Suprapubic skin (tissue), 4 donors: ENCODE data around the gene KRT4. TPM values are rescaled to one million over a fixed set of nuclear protein-coding genes. Genes with fewer than 3 reads are reported as not detected.
"Not testable (repeated sequence)": the region's sequence is repeated elsewhere in the genome, so short reads cannot be mapped to it uniquely, and the experiment has no call there.

ENCODE experiments used
- DNase-seq, 2 donors: peaks; one replicate each; pipeline ENCODE4 v3.0.0-alpha.2; 2019; ENCODE audit warnings: low spot score in 2 of 2
- H3K27ac ChIP-seq: fragments of 200-600 bp; sonication (generic); one replicate; pipeline ENCODE4 v1.5.1; 2019
- H3K27me3 ChIP-seq: fragments of 200-600 bp; sonication (generic); one replicate; pipeline ENCODE4 v1.5.1; 2019
- H3K36me3 ChIP-seq: fragments of 200-600 bp; sonication (generic); one replicate; pipeline ENCODE4 v1.5.1; 2019
- H3K4me1 ChIP-seq: fragments of 200-600 bp; sonication (generic); one replicate; pipeline ENCODE4 v1.5.1; 2019
- H3K4me3 ChIP-seq: fragments of 200-600 bp; sonication (generic); one replicate; pipeline ENCODE4 v1.5.1; 2019; ENCODE audit warnings: mild to moderate bottlenecking
- H3K9me3 ChIP-seq: fragments of 200-600 bp; sonication (generic); one replicate; pipeline ENCODE4 v1.5.1; 2019
- EP300 ChIP-seq: sonication (generic); formaldehyde crosslinking; IDR thresholded peaks from one replicate; pipeline ENCODE4 v1.6.1; 2017; ENCODE audit warnings: antibody characterized with exemption
- POLR2A ChIP-seq, 2 donors: fragments of 450-650 bp; IDR thresholded peaks; one replicate each; pipeline ENCODE4 v1.6.1; 2017; ENCODE audit warnings: antibody characterized with exemption in 2 of 2, mild to moderate bottlenecking in 2 of 2, moderate library complexity in 2 of 2
- POLR2AphosphoS5 ChIP-seq, 3 donors: sonication (generic); formaldehyde crosslinking; IDR thresholded peaks; one replicate each; pipeline ENCODE4 v1.6.1; 2017; ENCODE audit warnings: antibody characterized with exemption in 3 of 3
- WGBS: methylation state at CpG from one replicate; pipeline ENCODE4 v1.1.5; 2018; 5-methylcytosine and 5-hydroxymethylcytosine counted together
- total RNA-seq, 4 donors: library from RNA; depleted of rRNA; stranded (reverse); fragments of >200 nt; gene quantifications; one replicate each; pipeline ENCODE4 v1.1.0, GENCODE V29; 2016
- TF ChIP-seq, protein P1 (sequence below), 2 donors: fragments of 200-600 bp in 1 of 2; fragments of 450-650 bp in 1 of 2; sonication (generic) in 1 of 2; IDR thresholded peaks; one replicate each; pipeline ENCODE4 v1.5.1; 2016 to 2019; ENCODE audit warnings: antibody characterized with exemption in 2 of 2, mild to moderate bottlenecking in 1 of 2, moderate library complexity in 1 of 2

KRT4 gene
- total RNA-seq, 4 donors from 2014 or later = 0.32 to 1.6 (median 0.76) TPM

DNA sequence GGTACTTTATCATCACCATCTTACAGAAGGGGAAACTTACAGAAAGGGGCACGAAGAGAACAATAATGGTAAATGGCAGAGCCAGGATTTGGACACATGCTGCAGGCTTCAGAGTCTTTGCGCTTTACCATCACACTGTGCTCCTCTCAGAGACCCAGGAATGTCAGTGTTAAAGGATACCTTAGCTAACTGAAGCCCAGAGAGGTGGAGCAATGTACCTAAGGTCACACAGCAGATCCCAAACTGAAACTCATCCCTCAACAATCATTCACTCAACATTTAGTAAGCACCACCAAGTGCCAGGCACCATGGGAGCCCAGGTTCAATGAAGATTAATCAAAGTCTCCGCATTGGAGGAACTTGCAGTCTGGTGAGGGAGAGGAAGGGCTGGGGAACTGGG, 42.9 kb upstream of the KRT4 start:
- Histone ChIP-seq H3K4me1 (peaks cover 25% of the 10 kb centered on the region), H3K27me3 (no peaks in the 10 kb centered on the region), H3K27ac (no peak overlapping the region), H3K4me3 (no peak overlapping the region), H3K9me3 (no peaks in the 10 kb centered on the region), H3K36me3 (no peaks in the 10 kb centered on the region)
- WGBS = 90% methylated on average over 3 of the region's 3 CpGs
- TF ChIP-seq POLR2A (IDR thresholded peaks at IDR 0.05) = no peak
- TF ChIP-seq, protein P1, sequence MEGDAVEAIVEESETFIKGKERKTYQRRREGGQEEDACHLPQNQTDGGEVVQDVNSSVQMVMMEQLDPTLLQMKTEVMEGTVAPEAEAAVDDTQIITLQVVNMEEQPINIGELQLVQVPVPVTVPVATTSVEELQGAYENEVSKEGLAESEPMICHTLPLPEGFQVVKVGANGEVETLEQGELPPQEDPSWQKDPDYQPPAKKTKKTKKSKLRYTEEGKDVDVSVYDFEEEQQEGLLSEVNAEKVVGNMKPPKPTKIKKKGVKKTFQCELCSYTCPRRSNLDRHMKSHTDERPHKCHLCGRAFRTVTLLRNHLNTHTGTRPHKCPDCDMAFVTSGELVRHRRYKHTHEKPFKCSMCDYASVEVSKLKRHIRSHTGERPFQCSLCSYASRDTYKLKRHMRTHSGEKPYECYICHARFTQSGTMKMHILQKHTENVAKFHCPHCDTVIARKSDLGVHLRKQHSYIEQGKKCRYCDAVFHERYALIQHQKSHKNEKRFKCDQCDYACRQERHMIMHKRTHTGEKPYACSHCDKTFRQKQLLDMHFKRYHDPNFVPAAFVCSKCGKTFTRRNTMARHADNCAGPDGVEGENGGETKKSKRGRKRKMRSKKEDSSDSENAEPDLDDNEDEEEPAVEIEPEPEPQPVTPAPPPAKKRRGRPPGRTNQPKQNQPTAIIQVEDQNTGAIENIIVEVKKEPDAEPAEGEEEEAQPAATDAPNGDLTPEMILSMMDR (IDR thresholded peaks at IDR 0.05) = no peak
- TF ChIP-seq POLR2AphosphoS5 (IDR thresholded peaks at IDR 0.05) = no peak
- no peak for TF ChIP-seq EP300
- DNase-seq = no peak

DNA sequence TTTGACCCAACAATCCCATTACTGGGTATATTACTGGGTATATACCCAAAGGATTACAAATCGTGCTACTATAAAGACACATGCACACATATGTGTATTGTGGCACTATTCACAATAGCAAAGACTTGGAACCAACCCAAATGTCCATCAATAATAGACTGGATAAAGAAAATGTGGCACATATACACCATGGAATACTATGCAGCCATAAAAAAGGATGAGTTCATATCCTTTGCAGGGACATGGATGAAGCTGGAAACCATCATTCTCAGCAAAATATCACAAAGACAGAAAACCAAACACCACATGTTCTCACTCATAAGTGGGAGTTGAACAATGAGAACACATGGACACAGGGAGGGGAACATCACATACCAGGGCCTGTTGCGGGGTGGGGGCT, 42.2 kb upstream of the KRT4 start:
- not testable (repeated sequence) for H3K4me3 ChIP-seq, H3K36me3 ChIP-seq, DNase-seq, H3K27me3 ChIP-seq, H3K27ac ChIP-seq, H3K9me3 ChIP-seq
- WGBS = 73% methylated on average over 2 of the region's 2 CpGs
- H3K4me1 ChIP-seq = peaks cover 20% of the 10 kb centered on the region

- Histone ChIP-seq H3K27ac (no peak overlapping the region), H3K4me1 (peaks cover 15% of the 10 kb centered on the region), H3K36me3 (no peaks in the 10 kb centered on the region), H3K9me3 (no peaks in the 10 kb centered on the region), H3K4me3 (no peak overlapping the region), H3K27me3 (no peaks in the 10 kb centered on the region)
- DNase-seq = peak in 1 of 2 donors; percentile 14
- TF ChIP-seq POLR2A (IDR thresholded peaks at IDR 0.05) = no peak
- TF ChIP-seq POLR2AphosphoS5 (IDR thresholded peaks at IDR 0.05) = no peak
- no peak for TF ChIP-seq EP300
- TF ChIP-seq, protein P1 (IDR thresholded peaks at IDR 0.05) = no peak
Observed at GRCh38 chr12:52851787-52852186, 37.9 kb upstream of the KRT4 start.

GRCh38 chr12:52850681-52851080, 36.8 kb upstream of the KRT4 start:
- H3K4me1 ChIP-seq = peaks cover 21% of the 10 kb centered on the region
- H3K27ac ChIP-seq = no peak overlapping the region
- no peaks in the 10 kb centered on the region for H3K27me3 ChIP-seq
- DNase-seq = peak in 1 of 2 donors; percentile 9
- 91% methylated on average over 5 of the region's 5 CpGs for WGBS
- H3K9me3 ChIP-seq = no peaks in the 10 kb centered on the region
- H3K36me3 ChIP-seq = no peaks in the 10 kb centered on the region
- no peak for TF ChIP-seq EP300
- no peak for TF ChIP-seq POLR2AphosphoS5 (IDR thresholded peaks at IDR 0.05)
- TF ChIP-seq, protein P1 (IDR thresholded peaks at IDR 0.05) = no peak
- no peak for TF ChIP-seq POLR2A (IDR thresholded peaks at IDR 0.05)
- H3K4me3 ChIP-seq = no peak overlapping the region

DNA sequence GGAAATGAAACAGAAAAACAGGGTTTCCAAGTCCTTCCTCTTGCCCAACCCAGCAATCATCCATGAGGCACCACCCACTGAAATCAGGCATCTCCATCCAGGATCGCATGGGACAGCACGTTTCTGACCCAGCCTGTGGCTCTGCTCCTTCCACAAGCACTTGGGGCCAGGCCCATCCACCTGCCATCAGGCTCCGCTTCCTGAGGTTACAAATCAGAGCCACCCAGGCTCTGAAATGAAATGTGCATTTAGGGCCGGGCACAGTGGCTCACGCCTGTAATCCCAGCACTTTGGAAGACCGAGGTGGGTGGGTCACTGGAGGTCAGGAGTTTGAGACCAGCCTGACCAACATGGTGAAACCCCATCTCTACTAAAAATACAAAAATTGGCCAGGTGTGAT, 35.6 kb upstream of the KRT4 start:
- H3K27ac ChIP-seq = no peak overlapping the region
- DNase-seq = peak in 1 of 2 donors; percentile 45
- H3K9me3 ChIP-seq = no peaks in the 10 kb centered on the region
- H3K36me3 ChIP-seq = no peaks in the 10 kb centered on the region
- peaks cover 21% of the 10 kb centered on the region for H3K4me1 ChIP-seq
- TF ChIP-seq POLR2A (IDR thresholded peaks at IDR 0.05) (no peak), EP300 (no peak), POLR2AphosphoS5 (IDR thresholded peaks at IDR 0.05) (no peak)
- TF ChIP-seq, protein P1 (IDR thresholded peaks at IDR 0.05) = no peak
- 68% methylated on average over 6 of the region's 6 CpGs for WGBS
- H3K27me3 ChIP-seq = no peaks in the 10 kb centered on the region
- no peak overlapping the region for H3K4me3 ChIP-seq

- no peak for TF ChIP-seq EP300
- TF ChIP-seq, protein P1 (IDR thresholded peaks at IDR 0.05) = no peak
- H3K27me3 ChIP-seq = no peaks in the 10 kb centered on the region
- no peaks in the 10 kb centered on the region for H3K36me3 ChIP-seq
- H3K4me1 ChIP-seq = peaks cover 21% of the 10 kb centered on the region
- 52% methylated on average over 3 of the region's 16 CpGs for WGBS
- H3K27ac ChIP-seq = peak within 1 kb of the TSS; percentile 31
- DNase-seq = peak in 1 of 2 donors; percentile 53
- no peak within 1 kb of the TSS for H3K4me3 ChIP-seq
- no peaks in the 10 kb centered on the region for H3K9me3 ChIP-seq
Observed at GRCh38 chr12:52848661-52849255, 34.8 kb upstream of the KRT4 start, which contains the start of gene KRT78. TSS of gene KRT78 (minus strand) at chr12:52848994. CDS start at chr12:52848930, 64 bp downstream.
